K562 (cell line): ENCODE measurements around the gene OR5K1. TPM values are rescaled to one million over a fixed set of nuclear protein-coding genes. Genes with fewer than 3 reads are reported as not detected.

Experiments
- ATAC-seq: fragments of 200-7000 bp; cut with Tn5 transposase; 3 replicates; pipeline ENCODE4 v1.9.1; 2020; ENCODE audit warnings: moderate library complexity
- BruUV-seq: library from RNA; stranded (reverse); fragments of 400-500 nt; replicated peaks from 2 replicates; lab custom pipeline; 2021; lab: Mats Ljungman, UMichigan
- CTCF ChIA-PET: fragments of 300-600 bp; formaldehyde crosslinking; extraction: SDS; loops from one replicate; lab custom pipeline; 2021; ENCODE audit warnings: low intra/inter-chr PET ratio; lab: Yijun Ruan, JAX
- POLR2A ChIA-PET: fragments of 300-600, 350-650 bp; sonication (Branson Sonifier 250); formaldehyde crosslinking; extraction: SDS; loops from one replicate; lab custom pipeline; 2021; ENCODE audit warnings: antibody characterized with exemption, inconsistent platforms; lab: Yijun Ruan, JAX
- DNase-seq, 4 experiments: peaks; one replicate each; pipeline versions ENCODE4 v3.0.0 to v3.0.0-alpha.2; 2011 to 2018; ENCODE audit warnings: low spot score in 3 of 4, mixed read lengths in 3 of 4; ENCODE audit errors: extremely low read depth in 1 of 4
- FAIRE-seq: peaks from 2 replicates; lab custom pipeline; 2011; peaks lifted over from hg19 to GRCh38; lab: Jason Lieb, UNC
- H2AFZ ChIP-seq: 2 replicates; pipeline ENCODE4 v1.6.0; 2011; ENCODE audit warnings: low read depth, low read length, control low read depth, inconsistent platforms
- H3K27ac ChIP-seq: fragments of 200-600 bp; 3 replicates; pipeline ENCODE4 v1.8.0; 2011; ENCODE audit warnings: low read depth, mild to moderate bottlenecking, control low read depth, inconsistent platforms, low read length, moderate library complexity, mixed read lengths; ENCODE audit errors: extremely low read depth
- H3K27me3 ChIP-seq, 2 experiments: fragments of 300-600 bp in 1 of 2; 2 replicates in 1 of 2; 3 replicates in 1 of 2; pipeline versions ENCODE4 v1.6.0 to v1.8.0; 2011; ENCODE audit warnings: inconsistent platforms in 2 of 2, low read length in 2 of 2, mild to moderate bottlenecking in 1 of 2, mixed read lengths in 1 of 2, moderate library complexity in 1 of 2; ENCODE audit not compliant: control insufficient read depth in 2 of 2, insufficient read depth in 2 of 2
- H3K36me3 ChIP-seq: fragments of 300-600 bp; 3 replicates; pipeline ENCODE4 v1.8.0; 2011; ENCODE audit warnings: mild to moderate bottlenecking, low read length, inconsistent platforms; ENCODE audit not compliant: control insufficient read depth, insufficient read depth
- H3K4me1 ChIP-seq, 2 experiments: fragments of 200-600 bp in 1 of 2; replicated peaks in 1 of 2; 2 replicates in 1 of 2; 3 replicates in 1 of 2; pipeline versions ENCODE4 v1.5.1 to v1.8.0; 2011; ENCODE audit warnings: inconsistent platforms in 2 of 2, low read length in 2 of 2, mild to moderate bottlenecking in 1 of 2, mixed read lengths in 1 of 2, moderate library complexity in 1 of 2; ENCODE audit not compliant: control insufficient read depth in 2 of 2, insufficient read depth in 2 of 2
- H3K4me2 ChIP-seq: 2 replicates; pipeline ENCODE4 v1.6.1; 2011; ENCODE audit warnings: low read length, control low read depth, inconsistent platforms, mixed read lengths; ENCODE audit not compliant: insufficient read depth
- H3K4me3 ChIP-seq: fragments of 200-600 bp; sonication (generic), shearing (Covaris generic); 2 replicates; pipeline ENCODE4 v1.5.1; 2016; ENCODE audit warnings: control low read depth, inconsistent platforms
- H3K79me2 ChIP-seq: fragments of 200-600 bp; 3 replicates; pipeline ENCODE4 v1.8.0; 2011; ENCODE audit warnings: low read length, inconsistent platforms; ENCODE audit not compliant: control insufficient read depth, insufficient read depth
- H3K9ac ChIP-seq, 2 experiments: 2 replicates each; pipeline versions ENCODE4 v1.6.0 to v1.6.1; 2011; ENCODE audit warnings: low read depth in 2 of 2, low read length in 2 of 2, control low read depth in 1 of 2, inconsistent platforms in 1 of 2, mild to moderate bottlenecking in 1 of 2, mixed read lengths in 1 of 2; ENCODE audit not compliant: insufficient read depth in 1 of 2
- H3K9me1 ChIP-seq: one replicate; pipeline ENCODE4 v1.6.0; 2011; ENCODE audit warnings: inconsistent platforms, mild to moderate bottlenecking, low read length, moderate library complexity; ENCODE audit not compliant: control insufficient read depth, insufficient read depth
- H3K9me3 ChIP-seq: replicated peaks from 2 replicates; pipeline ENCODE4 v1.5.1; 2011; ENCODE audit warnings: low read depth, low read length, inconsistent platforms; ENCODE audit not compliant: control insufficient read depth, insufficient read depth
- H4K20me1 ChIP-seq: replicated peaks from 2 replicates; pipeline ENCODE4 v1.6.1; 2011; ENCODE audit warnings: low read length, inconsistent platforms, mixed read lengths; ENCODE audit not compliant: control insufficient read depth, insufficient read depth
- GABPB2 ChIP-seq: fragments of 250-450 bp; sonication (Bioruptor Pico); conservative IDR thresholded peaks from 2 replicates; pipeline ENCODE4 v1.5.1; 2021; ENCODE audit warnings: mild to moderate bottlenecking
- HNRNPK ChIP-seq: fragments of 200-400 bp; formaldehyde crosslinking; IDR thresholded peaks from one replicate; pipeline ENCODE4 v1.6.1; 2018; ENCODE audit warnings: mild to moderate bottlenecking, low read depth, low read length; ENCODE audit not compliant: poor library complexity, severe bottlenecking
- IFI16 ChIP-seq: fragments of 250-450 bp; sonication (Bioruptor Pico); IDR thresholded peaks from 2 replicates; pipeline ENCODE4 v2.1.2; 2022; ENCODE audit warnings: mild to moderate bottlenecking, inconsistent platforms
- KLF1 ChIP-seq: fragments of 450-650 bp; IDR thresholded peaks from 2 replicates; pipeline ENCODE4 v1.6.1; 2016; ENCODE audit warnings: missing genetic modification characterization, missing compliant biosample characterization
- L3MBTL2 ChIP-seq: fragments of 450-650 bp; IDR thresholded peaks from 2 replicates; pipeline ENCODE4 v1.6.1; 2016; ENCODE audit warnings: mild to moderate bottlenecking, moderate library complexity
- RBM34 ChIP-seq: fragments of 200-400 bp; formaldehyde crosslinking; IDR thresholded peaks from 2 replicates; pipeline ENCODE4 v1.6.1; 2018; ENCODE audit warnings: low read length, borderline replicate concordance; ENCODE audit not compliant: insufficient read depth
- RNF2 ChIP-seq: sonication (generic); IDR thresholded peaks from 2 replicates; pipeline ENCODE4 v1.6.1; 2016
- SMARCC2 ChIP-seq: fragments of 450-650 bp; IDR thresholded peaks from 2 replicates; pipeline ENCODE4 v1.6.1; 2017; ENCODE audit warnings: antibody characterized with exemption, moderate library complexity, mild to moderate bottlenecking, low read depth
- SRSF1 ChIP-seq: fragments of 200-400 bp; formaldehyde crosslinking; IDR thresholded peaks from 2 replicates; pipeline ENCODE4 v1.6.1; 2017; ENCODE audit warnings: mild to moderate bottlenecking, low read depth, low read length, moderate library complexity
- STAT5A ChIP-seq: IDR thresholded peaks from 2 replicates; pipeline ENCODE4 v1.6.1; 2012; ENCODE audit warnings: low read length, inconsistent platforms, borderline replicate concordance
- ZNF584 ChIP-seq: fragments of 200-800 bp; sonication (Bioruptor generic); IDR thresholded peaks from 2 replicates; pipeline ENCODE4 v1.6.1; 2016; ENCODE audit warnings: low read depth, mild to moderate bottlenecking, missing genetic modification characterization, missing compliant biosample characterization
- ZNF589 ChIP-seq: fragments of 200-800 bp; sonication (Bioruptor generic); IDR thresholded peaks from 2 replicates; pipeline ENCODE4 v1.6.1; 2016; ENCODE audit warnings: low read depth, missing genetic modification characterization, missing compliant biosample characterization
- WGBS: fragments of 100-300 bp; shearing (Covaris generic); methylation state at CpG from one replicate; pipeline ENCODE4 v1.1.6; 2016; ENCODE audit warnings: low coverage, mixed read lengths; ENCODE audit not compliant: insufficient coverage; ENCODE audit errors: missing lambda C conversion rate; 5-methylcytosine and 5-hydroxymethylcytosine counted together
- in situ Hi-C: fragments of 300-500 bp; cut with MboI; formaldehyde crosslinking; loops from 4 replicates; pipeline ENCODE4 v1.15.0; 2018; ENCODE audit warnings: inconsistent platforms, mixed read lengths
- intact Hi-C: fragments of 100-400 bp; cut with micrococcal nuclease; formaldehyde crosslinking; loops from 2 replicates; pipeline ENCODE4 v1.14.2; 2022
- polyA plus RNA-seq, 8 experiments: library from polyadenylated mRNA; depleted of rRNA in 4 of 8; stranded (reverse) in 5 of 8; unstranded in 3 of 8; fragments of >200 nt; fragmentation: Nextera tagmentation in 2 of 8; fragmentation: Illumina TruSeq in 1 of 8; extraction: Ambion mirVana in 2 of 8; extraction: Trizol in 1 of 8; gene quantifications; 2 replicates each; pipeline versions ENCODE4 v1.2.1 to v1.2.3, GENCODE V29; 2011 to 2014; ENCODE audit warnings: inconsistent platforms in 1 of 8, missing spikeins in 1 of 8
- total RNA-seq, 7 experiments: library from RNA; depleted of rRNA in 6 of 7; stranded (reverse); fragments of >200 nt in 6 of 7; fragmentation: Illumina TruSeq in 2 of 7; extraction: Trizol in 2 of 7; gene quantifications; 2 replicates each; pipeline versions ENCODE4 v1.2.1 to v1.2.3, GENCODE V29; 2011 to 2021; ENCODE audit warnings: low replicate concordance in 1 of 7
- TF ChIP-seq, protein P1 (sequence below): sonication (generic); formaldehyde crosslinking; IDR thresholded peaks from 2 replicates; pipeline ENCODE4 v1.8.1; 2023; ENCODE audit warnings: mild to moderate bottlenecking, missing genetic modification reagents, moderate library complexity
- TF ChIP-seq, protein P2 (sequence below): sonication (generic); formaldehyde crosslinking; IDR thresholded peaks from 2 replicates; pipeline ENCODE4 v1.8.0; 2022; ENCODE audit warnings: missing genetic modification reagents, mild to moderate bottlenecking, borderline replicate concordance
- TF ChIP-seq, protein P3 (sequence below): sonication (generic); formaldehyde crosslinking; IDR thresholded peaks from 2 replicates; pipeline ENCODE4 v1.8.1; 2022; ENCODE audit warnings: missing genetic modification reagents
- TF ChIP-seq, protein P4 (sequence below): fragments of 250-450 bp; sonication (Bioruptor Pico); IDR thresholded peaks from 2 replicates; pipeline ENCODE4 v1.8.0; 2022; ENCODE audit warnings: moderate library complexity, mild to moderate bottlenecking, inconsistent platforms

The OR5K1 gene
- total and polyA plus RNA-seq, 9 of the 15 experiments (the other 6 are each of a cell fraction or from before 2014, with no cell fraction given), result not detected

DNA sequence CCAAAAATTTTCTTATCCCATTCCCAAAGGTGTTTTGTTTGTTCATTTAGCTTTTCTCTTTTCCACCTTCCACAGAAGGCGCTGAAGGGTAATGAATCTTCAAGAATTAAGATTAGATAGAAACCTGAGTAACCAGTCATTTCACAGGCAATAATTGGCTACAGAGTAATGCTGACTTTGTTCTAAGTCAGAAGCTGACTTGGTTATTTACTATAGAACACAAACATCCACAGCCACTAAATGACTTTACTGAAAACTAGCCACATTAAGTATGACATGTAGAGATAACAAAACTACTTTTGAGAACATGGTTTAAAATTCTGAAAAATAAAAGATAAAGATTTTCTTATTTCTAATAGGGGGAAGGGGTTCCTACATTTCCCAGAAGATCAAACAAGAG is 51.9 kb downstream of the OR5K1 start (continued):
- no peak for TF ChIP-seq ZNF584 (CRISPR knock-in tag)

DNA sequence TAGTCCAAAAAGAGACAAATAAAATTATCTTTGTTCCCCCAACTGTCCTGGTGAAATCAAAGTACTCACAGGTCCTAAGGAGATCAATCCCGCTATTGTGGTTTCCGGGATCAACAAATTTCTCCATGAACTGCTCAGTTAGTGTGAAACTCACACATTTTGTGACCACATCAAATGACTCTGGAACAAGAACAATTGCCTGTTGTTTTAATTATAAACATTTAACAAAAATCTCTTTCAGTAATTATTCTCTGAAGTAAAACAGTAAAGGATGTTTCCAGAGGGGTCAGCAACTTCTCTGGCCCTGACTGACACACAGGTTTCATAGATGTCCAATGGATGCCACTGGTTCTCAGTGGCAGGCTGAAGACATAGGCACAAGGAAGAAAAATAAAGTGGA is 55.8 kb downstream of the OR5K1 start:
- ChIA-PET POLR2A (no interaction called here), CTCF (interaction anchor here (0.6 kb wide), 1 partner anchor 336 kb away, joined by 3 read pairs; no protein-coding TSS in a partner anchor)
- no peaks in the 10 kb centered on the region for H4K20me1 ChIP-seq
- H3K27me3 ChIP-seq, result no peaks in the 10 kb centered on the region
- no peak overlapping the region for H3K27ac ChIP-seq
- no TSS peak for BruUV-seq
- no peak overlapping the region for H3K4me3 ChIP-seq
- H2AFZ ChIP-seq, result no peak overlapping the region
- H3K4me1 ChIP-seq, result peaks cover 0 to 7% of the 10 kb centered on the region in 2 experiments; a peak in 2 of 5 replicates
- intact Hi-C loops, result no loop called here
- ATAC-seq (no peak), FAIRE-seq (no peak), DNase-seq (no peak)
- H3K9me1 ChIP-seq, result no peaks in the 10 kb centered on the region
- H3K9ac ChIP-seq, result no peak overlapping the region
- WGBS, result 91% methylated on average over 2 of the region's 2 CpGs
- H3K36me3 ChIP-seq, result peaks cover 54% of the 10 kb centered on the region; the same call in 2 of the 3 replicates
- in situ Hi-C loops, result no loop called here
- H3K4me2 ChIP-seq, result no peak overlapping the region
- H3K79me2 ChIP-seq, result peaks cover 36% of the 10 kb centered on the region
- no peaks in the 10 kb centered on the region for H3K9me3 ChIP-seq
- no peak for TF ChIP-seq IFI16 (CRISPR knock-in tag)
- TF ChIP-seq, protein P1, sequence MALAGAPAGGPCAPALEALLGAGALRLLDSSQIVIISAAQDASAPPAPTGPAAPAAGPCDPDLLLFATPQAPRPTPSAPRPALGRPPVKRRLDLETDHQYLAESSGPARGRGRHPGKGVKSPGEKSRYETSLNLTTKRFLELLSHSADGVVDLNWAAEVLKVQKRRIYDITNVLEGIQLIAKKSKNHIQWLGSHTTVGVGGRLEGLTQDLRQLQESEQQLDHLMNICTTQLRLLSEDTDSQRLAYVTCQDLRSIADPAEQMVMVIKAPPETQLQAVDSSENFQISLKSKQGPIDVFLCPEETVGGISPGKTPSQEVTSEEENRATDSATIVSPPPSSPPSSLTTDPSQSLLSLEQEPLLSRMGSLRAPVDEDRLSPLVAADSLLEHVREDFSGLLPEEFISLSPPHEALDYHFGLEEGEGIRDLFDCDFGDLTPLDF (CRISPR knock-in tag), result no peak
- no peak for TF ChIP-seq SMARCC2
- no peak for TF ChIP-seq RBM34
- no peak for TF ChIP-seq HNRNPK
- TF ChIP-seq STAT5A, result no peak
- TF ChIP-seq, protein P2, sequence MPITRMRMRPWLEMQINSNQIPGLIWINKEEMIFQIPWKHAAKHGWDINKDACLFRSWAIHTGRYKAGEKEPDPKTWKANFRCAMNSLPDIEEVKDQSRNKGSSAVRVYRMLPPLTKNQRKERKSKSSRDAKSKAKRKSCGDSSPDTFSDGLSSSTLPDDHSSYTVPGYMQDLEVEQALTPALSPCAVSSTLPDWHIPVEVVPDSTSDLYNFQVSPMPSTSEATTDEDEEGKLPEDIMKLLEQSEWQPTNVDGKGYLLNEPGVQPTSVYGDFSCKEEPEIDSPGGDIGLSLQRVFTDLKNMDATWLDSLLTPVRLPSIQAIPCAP (CRISPR knock-in tag), result no peak
- no peak for TF ChIP-seq GABPB2 (CRISPR knock-in tag)
- TF ChIP-seq SRSF1, result no peak
- TF ChIP-seq, protein P3, sequence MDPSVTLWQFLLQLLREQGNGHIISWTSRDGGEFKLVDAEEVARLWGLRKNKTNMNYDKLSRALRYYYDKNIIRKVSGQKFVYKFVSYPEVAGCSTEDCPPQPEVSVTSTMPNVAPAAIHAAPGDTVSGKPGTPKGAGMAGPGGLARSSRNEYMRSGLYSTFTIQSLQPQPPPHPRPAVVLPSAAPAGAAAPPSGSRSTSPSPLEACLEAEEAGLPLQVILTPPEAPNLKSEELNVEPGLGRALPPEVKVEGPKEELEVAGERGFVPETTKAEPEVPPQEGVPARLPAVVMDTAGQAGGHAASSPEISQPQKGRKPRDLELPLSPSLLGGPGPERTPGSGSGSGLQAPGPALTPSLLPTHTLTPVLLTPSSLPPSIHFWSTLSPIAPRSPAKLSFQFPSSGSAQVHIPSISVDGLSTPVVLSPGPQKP (CRISPR knock-in tag), result no peak
- TF ChIP-seq, protein P4, sequence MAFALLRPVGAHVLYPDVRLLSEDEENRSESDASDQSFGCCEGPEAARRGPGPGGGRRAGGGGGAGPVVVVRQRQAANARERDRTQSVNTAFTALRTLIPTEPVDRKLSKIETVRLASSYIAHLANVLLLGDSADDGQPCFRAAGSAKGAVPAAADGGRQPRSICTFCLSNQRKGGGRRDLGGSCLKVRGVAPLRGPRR, result no peak
- no peak for TF ChIP-seq RNF2
- no peak for TF ChIP-seq L3MBTL2
- TF ChIP-seq KLF1, result no peak
- TF ChIP-seq ZNF589 (CRISPR knock-in tag), result no peak
